B cell (primary cell): ENCODE results near the gene ZNF821. TPM values are rescaled to one million over a fixed set of nuclear protein-coding genes. Genes with fewer than 3 reads are reported as not detected.

Experiments used
- ATAC-seq: fragments of 200-7000 bp; cut with Tn5 transposase; one replicate; pipeline ENCODE4 v1.10.0; 2021; ENCODE audit warnings: low read depth, mild to moderate bottlenecking, moderate number of reproducible peaks, moderate library complexity
- CTCF ChIA-PET: fragments of 350-600 bp; sonication (Branson Sonifier 250); formaldehyde crosslinking; loops from one replicate; lab custom pipeline; 2021; ENCODE audit warnings: antibody characterized with exemption, inconsistent platforms; lab: Charles Lee
- POLR2A ChIA-PET: fragments of 350-600 bp; sonication (Branson Sonifier 250); formaldehyde crosslinking; loops from one replicate; lab custom pipeline; 2021; ENCODE audit warnings: antibody characterized with exemption; lab: Charles Lee
- DNase-seq: peaks from one replicate; pipeline ENCODE4 v3.0.0; 2013
- H2AFZ ChIP-seq: 2 replicates; pipeline ENCODE4 v1.6.1; 2012; ENCODE audit warnings: mild to moderate bottlenecking, low read depth, low read length; ENCODE audit not compliant: insufficient read depth, poor library complexity, severe bottlenecking
- H3K27ac ChIP-seq, 2 donors: 1 replicate in 1 of 2; 2 replicates in 1 of 2; pipeline ENCODE4 v1.5.1; 2012 to 2013; ENCODE audit warnings: low read length in 2 of 2, mild to moderate bottlenecking in 2 of 2, moderate library complexity in 1 of 2
- H3K27me3 ChIP-seq, 4 experiments: fragments of 200-600 bp in 1 of 4; sonication (generic) in 1 of 4; replicated peaks in 1 of 4; 1 replicate in 2 of 4; 2 replicates in 2 of 4; pipeline versions ENCODE4 v1.6.1 to v1.7.0; 2013 to 2016; ENCODE audit warnings: low read length in 3 of 4, mild to moderate bottlenecking in 2 of 4, mixed read lengths in 1 of 4, moderate library complexity in 1 of 4; ENCODE audit not compliant: insufficient read depth in 4 of 4, control insufficient read depth in 3 of 4; ENCODE audit errors: control extremely low read depth in 1 of 4
- H3K36me3 ChIP-seq, 2 experiments: replicated peaks in 1 of 2; 1 replicate in 1 of 2; 2 replicates in 1 of 2; pipeline versions ENCODE4 v1.6.1 to v1.7.1; 2013; ENCODE audit warnings: low read length in 1 of 2; ENCODE audit not compliant: insufficient read depth in 2 of 2, control insufficient read depth in 1 of 2; ENCODE audit errors: control extremely low read depth in 1 of 2, extremely low read depth in 1 of 2
- H3K4me1 ChIP-seq, 2 donors: fragments of 200-600 bp in 1 of 2; sonication (generic) in 1 of 2; 1 replicate in 1 of 2; 2 replicates in 1 of 2; pipeline versions ENCODE4 v1.5.1 to v1.6.1; 2013 to 2017; ENCODE audit warnings: low read length in 2 of 2; ENCODE audit not compliant: control insufficient read depth in 2 of 2, insufficient read depth in 2 of 2
- H3K4me2 ChIP-seq: replicated peaks from 2 replicates; pipeline ENCODE3; 2012; ENCODE audit warnings: mild to moderate bottlenecking, low read depth, low read length; ENCODE audit not compliant: poor library complexity, severe bottlenecking
- H3K4me3 ChIP-seq, 5 experiments: fragments of 200-600 bp in 1 of 5; sonication (generic) in 1 of 5; 1 replicate in 3 of 5; 2 replicates in 2 of 5; pipeline versions ENCODE4 v1.5.1 to v1.7.0; 2011 to 2016; ENCODE audit warnings: low read length in 4 of 5, mild to moderate bottlenecking in 4 of 5, low read depth in 2 of 5, control low read depth in 1 of 5, moderate library complexity in 1 of 5; ENCODE audit not compliant: insufficient read depth in 1 of 5; ENCODE audit errors: control extremely low read depth in 1 of 5, extremely low read depth in 1 of 5
- H3K79me2 ChIP-seq: fragments of 200-600 bp; sonication (generic); one replicate; pipeline ENCODE4 v1.6.0; 2016; ENCODE audit warnings: low read length; ENCODE audit not compliant: control insufficient read depth, insufficient read depth
- H3K9ac ChIP-seq: fragments of 200-600 bp; sonication (generic); 2 replicates; pipeline ENCODE4 v1.6.1; 2017; ENCODE audit warnings: mild to moderate bottlenecking, low read length, moderate library complexity
- H3K9me3 ChIP-seq, 3 donors: one replicate each; pipeline versions ENCODE4 v1.6.1 to v1.7.1; 2013; ENCODE audit warnings: low read length in 2 of 3; ENCODE audit not compliant: control insufficient read depth in 2 of 3, insufficient read depth in 1 of 3; ENCODE audit errors: control extremely low read depth in 1 of 3
- H4K20me1 ChIP-seq: 2 replicates; pipeline ENCODE4 v1.6.0; 2012; ENCODE audit warnings: mild to moderate bottlenecking, low read length; ENCODE audit not compliant: insufficient read depth, control insufficient read depth, poor library complexity, severe bottlenecking
- H3K27ac Mint-ChIP-seq: one replicate; pipeline ENCODE4 v1.8.0; 2021; ENCODE audit warnings: mixed read lengths
- H3K27me3 Mint-ChIP-seq: one replicate; pipeline ENCODE4 v1.8.0; 2021; ENCODE audit warnings: mixed read lengths
- H3K4me1 Mint-ChIP-seq: one replicate; pipeline ENCODE4 v1.8.0; 2021; ENCODE audit warnings: mixed read lengths
- H3K4me3 Mint-ChIP-seq: one replicate; pipeline ENCODE4 v1.8.0; 2021; ENCODE audit warnings: mixed read lengths
- H3K9me3 Mint-ChIP-seq: one replicate; pipeline ENCODE4 v1.8.0; 2022; ENCODE audit warnings: mixed read lengths; ENCODE audit not compliant: insufficient read depth
- CTCF ChIP-seq: fragments of 200-600 bp; IDR thresholded peaks from one replicate; pipeline ENCODE4 v1.8.0; 2022; ENCODE audit warnings: antibody characterized with exemption, mild to moderate bottlenecking
- EZH2 ChIP-seq: IDR thresholded peaks from 2 replicates; pipeline ENCODE4 v1.6.1; 2012; ENCODE audit warnings: borderline replicate concordance, low read depth, mild to moderate bottlenecking, moderate library complexity, low read length; ENCODE audit not compliant: insufficient read depth, poor library complexity, severe bottlenecking
- WGBS: methylation state at CpG from one replicate; pipeline ENCODE4 v1.1.5; 2013; ENCODE audit warnings: missing lambda C conversion rate; ENCODE audit not compliant: insufficient coverage; 5-methylcytosine and 5-hydroxymethylcytosine counted together
- intact Hi-C: fragments of 100-400 bp; cut with micrococcal nuclease; formaldehyde crosslinking; loops from one replicate; pipeline ENCODE4 v1.10.0; 2022
- polyA plus RNA-seq: library from polyadenylated mRNA; depleted of rRNA; stranded (reverse); fragments of >200 nt; gene quantifications from 2 replicates; pipeline ENCODE4 v1.2.3, GENCODE V29; 2012
- total RNA-seq, 2 donors: library from RNA; stranded (reverse); fragments of 120-200 nt in 1 of 2; gene quantifications; 1 replicate in 1 of 2; 2 replicates in 1 of 2; pipeline versions ENCODE4 v1.2.3 to v1.2.4, GENCODE V29; 2013 to 2022

Gene ZNF821
- total and polyA plus RNA-seq, 2 donors (not counting 1 experiment from before 2014, with no cell fraction given) = 35.6 to 35.8 TPM

GRCh38 chr16:71882505-71883167 is 1.3 kb downstream of the ZNF821 start:
- peak; percentile 90 for DNase-seq
- Histone ChIP-seq H3K4me3 (peak overlapping the region; percentile 76 to 98 (median 86)), H3K4me1 (peaks cover 33 to 43% of the 10 kb centered on the region in 2 donors), H3K36me3 (peaks cover 0 to 25% of the 10 kb centered on the region in 2 experiments), H3K79me2 (peaks cover 33% of the 10 kb centered on the region), H3K27me3 (no peaks in the 10 kb centered on the region), H2AFZ (peak overlapping the region; percentile 99), H3K27ac (peak overlapping the region; percentile 89 to 91), H3K9me3 (no peaks in the 10 kb centered on the region), H4K20me1 (no peaks in the 10 kb centered on the region), H3K9ac (peak overlapping the region; percentile 94), H3K4me2 (peak overlapping the region; percentile 97)
- Mint-ChIP-seq H3K9me3 (no peaks in the 10 kb centered on the region), H3K27me3 (no peaks in the 10 kb centered on the region), H3K4me3 (peak overlapping the region; percentile 89), H3K27ac (peak overlapping the region; percentile 95), H3K4me1 (peaks cover 43% of the 10 kb centered on the region)
- intact Hi-C loops = loop anchor here (1.0 to 5.0 kb wide), 5 partner anchors 37 to 158 kb away; partner anchors contain the start of genes ATXN1L, DHODH and PHLPP2
- WGBS = 0% methylated on average over 4 of the region's 9 CpGs
- peak; percentile 57 for ATAC-seq
- ChIA-PET CTCF (interaction anchor here (0.6 to 4.2 kb wide), 31 partner anchors 9 to 170 kb away, joined by 3 to 69 read pairs (median 7); partner anchors contain the start of genes AP1G1 and IST1), POLR2A (interaction anchor here (0.6 to 4.5 kb wide), 9 partner anchors 11 to 74 kb away, joined by 3 to 47 read pairs (median 6); partner anchors contain the start of genes AP1G1 and IST1)
- TF ChIP-seq EZH2 = no peak
- peak; percentile 79 for TF ChIP-seq CTCF

GRCh38 chr16:71880176-71880575 is 3.8 kb downstream of the ZNF821 start:
- H3K4me1 ChIP-seq = peaks cover 30 to 40% of the 10 kb centered on the region in 2 donors
- H3K4me3 ChIP-seq = no peak overlapping the region
- intact Hi-C loops = loop anchor here (2.0 to 5.0 kb wide), 2 partner anchors 15 to 127 kb away; partner anchors contain the start of genes DHODH and IST1
- DNase-seq (no peak), ATAC-seq (no peak)
- no peaks in the 10 kb centered on the region for H3K9me3 Mint-ChIP-seq
- no peaks in the 10 kb centered on the region for H3K27me3 Mint-ChIP-seq
- no peaks in the 10 kb centered on the region for H3K27me3 ChIP-seq
- peak overlapping the region; percentile 87 for H3K27ac Mint-ChIP-seq
- CTCF ChIA-PET = no interaction called here
- peaks cover 0 to 41% of the 10 kb centered on the region in 2 experiments for H3K36me3 ChIP-seq
- WGBS = 10% methylated on average over 3 of the region's 4 CpGs
- peak overlapping the region; percentile 1 for H3K9ac ChIP-seq
- TF ChIP-seq EZH2 = no peak
- TF ChIP-seq CTCF = no peak
- peak overlapping the region; percentile 97 for H3K4me2 ChIP-seq
- H3K4me1 Mint-ChIP-seq = peaks cover 37% of the 10 kb centered on the region
- H3K79me2 ChIP-seq = peaks cover 34% of the 10 kb centered on the region
- no peak overlapping the region for H3K4me3 Mint-ChIP-seq
- peak overlapping the region in 1 of 2 donors; percentile 74 for H3K27ac ChIP-seq
- H2AFZ ChIP-seq = no peak overlapping the region
- H4K20me1 ChIP-seq = no peaks in the 10 kb centered on the region
- POLR2A ChIA-PET = interaction anchor here (0.6 kb wide), 1 partner anchor 39 kb away, joined by 6 read pairs; no protein-coding TSS in a partner anchor
- H3K9me3 ChIP-seq = no peaks in the 10 kb centered on the region
